ENCODE measurements around the gene TNF.
"Not testable (repeated sequence)": the region's sequence is repeated elsewhere in the genome, so short reads cannot be mapped to it uniquely, and the experiment has no call there.

The TNF gene

GRCh38 chr6:31588871-31589650 is 13.7 kb downstream of the TNF start:
- no peak for DNase-seq (ENCODE audit: low spot score)

GRCh38 chr6:31590691-31591090 is 15.3 kb downstream of the TNF start:
- DNase-seq (ENCODE audit: low spot score): not testable (repeated sequence)

DNA sequence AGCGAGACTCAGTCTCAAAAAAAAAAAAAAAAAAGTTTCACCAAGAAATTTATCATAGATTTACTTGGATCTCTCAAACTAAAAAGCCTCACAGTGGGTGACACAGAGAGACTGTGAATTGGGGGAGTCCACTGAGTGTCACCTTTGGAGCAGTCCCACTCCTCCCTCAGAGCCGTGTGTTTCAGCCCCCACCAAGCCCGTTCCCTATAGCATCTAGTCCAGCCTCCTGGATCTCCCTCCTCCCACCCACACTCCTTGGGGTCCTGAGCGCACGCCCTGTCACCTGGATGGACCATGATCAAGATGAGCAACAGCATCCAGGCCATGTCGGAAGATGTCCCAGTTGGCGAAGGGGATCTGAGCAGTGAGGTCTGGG is 17.0 kb downstream of the TNF start:
- no peak for DNase-seq (ENCODE audit: low spot score)

- DNase-seq (ENCODE audit: low spot score): no peak
Observed at GRCh38 chr6:31597006-31597405, 21.6 kb downstream of the TNF start.

DNA sequence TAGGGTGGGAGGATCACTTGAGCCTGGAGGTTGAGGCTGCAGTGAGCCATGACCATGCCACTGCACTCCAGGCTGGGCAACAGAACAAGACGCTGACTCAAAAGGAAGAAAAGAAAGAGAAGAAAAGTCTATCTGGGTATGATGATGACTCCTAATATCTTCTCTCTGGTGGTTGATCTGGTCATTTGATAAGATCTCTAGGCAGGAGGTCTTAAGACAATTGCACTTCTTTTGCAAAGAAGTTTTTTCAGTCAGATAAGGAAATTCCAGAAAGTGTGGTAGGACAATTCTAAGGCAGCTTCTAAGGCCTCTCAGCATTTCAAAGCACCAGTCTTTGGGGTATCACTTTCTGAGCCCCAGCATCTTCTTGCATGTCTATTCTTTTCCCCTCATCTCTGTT is 32.0 kb downstream of the TNF start:
- DNase-seq (ENCODE audit: low spot score): no peak

DNA sequence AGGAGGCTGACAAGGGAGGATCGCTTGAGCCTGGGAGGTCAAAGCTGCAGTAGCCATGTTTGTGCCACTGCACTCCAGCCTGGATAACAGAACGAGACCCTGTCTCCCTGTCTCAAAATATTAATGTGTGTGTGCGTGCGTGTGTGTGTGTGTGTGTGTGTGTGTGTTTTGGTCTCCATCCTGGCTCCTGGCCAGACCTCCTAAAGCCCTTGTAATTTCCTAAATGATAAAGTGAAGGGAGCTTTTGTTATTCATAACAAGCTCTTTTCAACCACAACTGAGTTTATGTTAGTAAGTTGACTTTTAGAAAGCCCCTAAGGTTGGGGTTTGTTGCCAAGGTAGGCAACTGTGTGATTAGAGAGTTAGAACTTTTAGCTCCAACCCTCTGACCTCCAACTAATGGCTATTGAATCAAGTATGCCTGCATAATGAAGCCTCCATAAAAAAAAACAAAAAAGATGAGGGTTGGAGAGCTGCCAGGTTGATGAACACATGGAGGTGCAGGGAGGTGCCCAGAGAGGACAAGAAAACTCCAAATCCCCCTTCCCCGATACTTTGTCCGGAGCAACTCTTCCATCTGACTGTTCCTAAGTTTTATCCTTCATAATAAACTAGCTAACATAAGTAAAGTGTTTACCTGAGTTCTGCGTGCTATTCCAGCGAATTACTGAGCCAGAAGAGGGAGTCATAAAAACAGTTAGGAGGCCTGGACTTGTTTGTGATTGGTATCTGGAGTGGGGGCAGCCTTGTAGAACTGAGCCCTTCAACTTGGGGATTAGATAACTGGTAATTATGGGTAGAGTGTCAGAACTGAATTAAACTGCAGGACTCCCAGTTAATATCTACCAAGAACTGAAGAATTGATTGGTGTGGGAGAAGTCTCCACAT is 34.4 kb downstream of the TNF start:
- no peak for DNase-seq (ENCODE audit: low spot score)

DNA sequence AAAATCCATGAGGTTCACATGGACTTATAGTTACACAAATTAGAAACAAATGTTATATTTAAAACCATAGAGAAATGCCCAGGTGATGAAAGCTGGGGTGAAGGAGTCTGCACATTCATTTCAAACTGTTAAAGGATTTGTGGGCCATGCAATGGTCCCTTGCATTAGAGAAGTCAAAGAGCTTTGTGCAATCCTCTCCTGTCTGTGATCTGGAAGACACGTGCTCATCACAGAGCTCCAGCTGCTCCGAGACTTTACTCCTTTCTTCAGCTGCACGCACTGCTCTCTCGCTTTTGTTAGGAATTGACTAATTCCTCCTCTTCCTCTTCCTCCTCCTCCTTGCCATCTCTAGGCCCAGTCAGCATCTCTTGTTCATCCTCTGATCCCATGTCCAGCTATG is 35.6 kb downstream of the TNF start:
- DNase-seq (ENCODE audit: low spot score): no peak

DNA sequence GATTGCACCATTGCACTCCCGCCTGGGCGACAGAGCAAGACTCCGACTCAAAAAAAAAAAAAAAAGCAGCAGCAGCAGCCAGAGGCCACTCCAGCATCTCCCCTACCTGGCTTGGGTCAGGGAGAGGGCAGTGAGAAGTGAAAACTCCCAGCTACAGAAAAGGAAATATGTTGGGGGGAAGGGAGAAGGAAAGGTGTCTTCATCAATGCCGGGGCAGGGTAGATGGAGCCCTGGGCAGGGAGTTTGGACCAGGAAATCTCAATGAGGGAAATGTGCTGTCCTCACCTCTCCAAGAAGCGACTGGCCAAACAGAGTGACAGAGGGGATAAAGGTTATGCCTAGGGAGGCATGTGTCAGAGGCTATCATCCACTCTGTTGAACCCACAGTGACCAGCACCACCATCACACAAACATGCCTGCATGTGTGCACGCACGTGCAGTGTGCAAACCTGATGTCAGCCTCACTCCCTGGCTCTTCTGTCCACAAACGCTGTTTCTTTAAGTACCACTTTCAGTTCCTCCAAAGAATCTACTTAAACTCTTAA is 38.8 kb downstream of the TNF start:
- no peak for DNase-seq (ENCODE audit: low spot score)

GRCh38 chr6:31614684-31615578 is 39.6 kb downstream of the TNF start, which contains the start of gene AIF1:
Gene AIF1, plus strand, starts transcription at chr6:31615234. Its CDS starts 96 bp downstream, at chr6:31615330.
- no peak for DNase-seq (ENCODE audit: low spot score)

GRCh38 chr6:31615748-31616147 is 40.4 kb downstream of the TNF start:
- DNase-seq (ENCODE audit: low spot score): no peak

DNA sequence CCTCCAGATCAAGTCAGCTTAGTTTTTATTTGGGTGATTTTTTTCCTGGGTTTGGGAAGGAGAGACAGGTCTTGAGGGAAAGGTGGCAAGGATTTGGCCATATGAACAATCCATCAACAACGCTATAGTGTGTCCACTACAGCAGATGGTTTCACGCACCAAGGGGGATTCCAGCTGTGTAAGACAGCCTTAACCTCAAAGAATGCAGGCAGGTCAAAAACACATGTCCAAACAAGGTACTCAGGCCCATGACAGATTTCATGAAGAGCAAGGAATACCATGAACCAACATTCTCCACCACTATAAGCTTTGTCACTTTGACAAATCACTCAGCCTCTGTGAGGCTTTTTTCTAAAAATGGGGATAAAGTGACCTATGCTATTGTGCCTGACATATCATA is 41.6 kb downstream of the TNF start:
- DNase-seq (ENCODE audit: low spot score): no peak

GRCh38 chr6:31619805-31620585 is 44.6 kb downstream of the TNF start:
- peak; percentile 89 for DNase-seq (ENCODE audit: low spot score)

DNA sequence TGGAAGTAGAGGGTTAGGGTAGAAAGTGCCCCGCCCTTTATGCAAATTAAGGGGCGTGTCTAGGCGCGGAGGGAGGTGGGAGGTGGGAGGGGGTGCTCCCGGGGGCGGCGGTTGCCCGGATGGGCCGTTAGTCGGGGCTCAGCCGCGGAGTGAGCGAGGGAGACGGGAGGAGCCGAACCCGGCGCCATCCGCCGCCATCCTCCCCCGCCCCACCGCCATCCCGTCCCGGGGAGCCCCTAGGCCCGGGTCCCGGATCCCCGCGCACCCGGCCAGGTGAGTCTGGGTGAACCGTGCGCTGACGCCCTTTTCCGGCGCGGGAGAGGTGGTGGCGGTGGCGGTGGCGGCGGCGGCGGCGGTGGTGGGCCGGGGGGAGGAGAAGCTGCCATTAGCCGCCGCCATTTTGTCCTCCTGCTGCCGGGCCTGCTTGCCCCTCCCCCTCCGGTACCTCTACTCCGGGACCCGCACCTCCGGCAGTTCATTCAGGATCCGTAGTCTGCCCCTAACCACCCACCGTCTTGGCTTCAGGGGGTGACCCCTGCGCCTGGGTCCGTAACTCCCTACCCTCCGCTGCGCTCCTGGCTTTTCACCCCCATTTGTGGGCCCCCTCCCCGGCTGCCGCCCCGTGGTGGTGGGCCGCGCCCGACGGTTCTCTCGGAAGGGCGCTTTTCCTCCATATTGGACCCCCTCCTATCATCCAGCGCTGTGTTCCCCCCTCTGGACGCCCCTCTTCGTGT is 45.4 kb downstream of the TNF start, which contains the start of gene PRRC2A:
TSS of gene PRRC2A (plus strand) at position 130 of the 734 bp plus-strand sequence. CDS start 2,075 bp downstream, outside the sequence.
- DNase-seq (ENCODE audit: low spot score): peak; percentile 76

- no peak for DNase-seq (ENCODE audit: low spot score)
Observed at GRCh38 chr6:31621320-31621939, 46.1 kb downstream of the TNF start.

- no peak for DNase-seq (ENCODE audit: low spot score)
Observed at GRCh38 chr6:31621991-31622390, 46.6 kb downstream of the TNF start.

DNA sequence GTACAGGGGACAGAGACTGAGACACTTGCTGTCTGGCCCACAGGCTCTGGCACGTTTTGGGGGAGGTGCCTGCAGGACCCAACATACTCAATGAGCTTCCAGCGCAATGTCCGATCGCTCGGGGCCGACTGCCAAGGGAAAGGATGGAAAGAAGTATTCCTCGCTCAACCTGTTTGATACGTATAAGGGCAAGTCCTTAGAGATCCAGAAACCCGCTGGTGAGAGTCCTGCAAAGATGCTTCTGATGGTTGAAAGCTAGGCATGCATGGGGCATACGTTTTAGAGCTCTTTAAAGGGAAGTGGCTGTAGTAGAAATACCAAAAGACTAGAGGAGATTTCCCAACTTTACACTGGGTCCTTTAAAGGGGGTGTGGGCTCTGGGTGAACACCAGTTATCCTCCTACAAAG is 47.3 kb downstream of the TNF start:
- no peak for DNase-seq (ENCODE audit: low spot score)

DNA sequence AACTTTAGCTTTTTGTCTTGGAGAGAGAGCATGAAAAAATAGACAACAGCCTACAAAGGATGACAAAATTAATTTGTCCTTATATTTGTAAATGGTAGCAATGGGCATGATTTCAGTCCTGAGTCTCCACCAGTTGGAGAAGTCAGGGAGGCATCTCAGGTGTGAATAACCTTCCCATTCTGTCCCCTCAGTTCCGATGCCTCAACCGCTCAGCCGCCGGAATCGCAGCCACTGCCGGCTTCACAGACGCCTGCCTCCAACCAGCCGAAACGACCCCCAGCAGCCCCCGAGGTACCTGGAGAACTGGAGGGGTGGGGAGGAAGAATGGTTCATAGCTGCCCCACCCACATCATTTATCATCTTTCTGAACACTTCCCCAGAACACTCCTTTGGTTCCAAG is 48.7 kb downstream of the TNF start:
- DNase-seq (ENCODE audit: low spot score): no peak

DNA sequence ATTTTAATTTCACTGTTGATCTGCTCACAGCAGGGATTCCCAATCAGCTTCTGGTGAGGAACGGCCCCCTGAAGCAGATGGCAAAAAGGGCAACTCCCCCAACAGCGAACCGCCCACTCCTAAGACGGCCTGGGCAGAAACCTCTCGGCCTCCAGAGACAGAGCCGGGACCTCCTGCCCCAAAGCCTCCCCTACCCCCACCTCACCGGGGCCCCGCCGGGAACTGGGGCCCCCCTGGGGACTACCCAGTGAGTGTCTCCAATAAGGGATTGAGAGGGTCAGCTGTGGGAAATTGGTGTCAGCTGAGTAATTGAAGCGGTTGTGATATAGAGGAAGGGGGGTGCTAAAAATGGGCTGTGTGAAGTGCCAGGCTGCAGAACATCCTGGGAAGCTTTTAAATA is 51.6 kb downstream of the TNF start:
- DNase-seq (ENCODE audit: low spot score): no peak

DNA sequence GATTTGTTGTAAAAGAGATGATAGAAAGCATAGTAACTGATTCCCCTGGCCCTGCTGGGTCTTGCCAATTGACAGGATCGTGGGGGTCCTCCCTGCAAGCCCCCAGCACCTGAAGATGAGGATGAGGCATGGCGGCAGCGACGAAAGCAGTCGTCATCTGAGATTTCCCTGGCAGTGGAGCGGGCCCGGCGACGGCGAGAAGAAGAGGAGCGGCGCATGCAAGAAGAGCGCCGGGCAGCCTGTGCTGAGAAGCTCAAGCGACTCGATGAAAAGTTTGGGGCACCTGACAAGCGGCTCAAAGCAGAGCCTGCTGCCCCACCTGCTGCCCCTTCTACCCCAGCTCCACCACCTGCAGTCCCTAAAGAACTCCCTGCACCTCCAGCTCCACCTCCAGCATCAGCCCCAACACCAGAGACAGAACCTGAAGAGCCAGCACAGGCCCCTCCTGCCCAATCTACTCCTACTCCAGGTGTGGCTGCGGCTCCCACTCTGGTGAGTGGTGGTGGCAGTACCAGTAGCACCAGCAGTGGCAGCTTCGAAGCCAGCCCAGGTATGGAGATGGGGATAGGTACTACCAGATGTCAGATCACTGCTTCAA is 52.4 kb downstream of the TNF start:
- no peak for DNase-seq (ENCODE audit: low spot score)

All from HuH-7.5 (cell line).